K562 (cell line): Measurements from ENCODE around the gene TCF7. TPM values are rescaled to one million over a fixed set of nuclear protein-coding genes. Genes with fewer than 3 reads are reported as not detected.

ENCODE experiments used
- ATAC-seq: fragments of 200-7000 bp; cut with Tn5 transposase; 3 replicates; pipeline ENCODE4 v1.9.1; 2020; ENCODE audit warnings: moderate library complexity
- BruUV-seq: library from RNA; stranded (reverse); fragments of 400-500 nt; replicated peaks from 2 replicates; lab custom pipeline; 2021; lab: Mats Ljungman, UMichigan
- CTCF ChIA-PET: fragments of 300-600 bp; formaldehyde crosslinking; extraction: SDS; loops from one replicate; lab custom pipeline; 2021; ENCODE audit warnings: low intra/inter-chr PET ratio; lab: Yijun Ruan, JAX
- POLR2A ChIA-PET: fragments of 300-600, 350-650 bp; sonication (Branson Sonifier 250); formaldehyde crosslinking; extraction: SDS; loops from one replicate; lab custom pipeline; 2021; ENCODE audit warnings: antibody characterized with exemption, inconsistent platforms; lab: Yijun Ruan, JAX
- DNase-seq, 4 experiments: peaks; one replicate each; pipeline versions ENCODE4 v3.0.0 to v3.0.0-alpha.2; 2011 to 2018; ENCODE audit warnings: low spot score in 3 of 4, mixed read lengths in 3 of 4; ENCODE audit errors: extremely low read depth in 1 of 4
- FAIRE-seq: peaks from 2 replicates; lab custom pipeline; 2011; peaks lifted over from hg19 to GRCh38; lab: Jason Lieb, UNC
- H2AFZ ChIP-seq: 2 replicates; pipeline ENCODE4 v1.6.0; 2011; ENCODE audit warnings: low read depth, low read length, control low read depth, inconsistent platforms
- H3K27ac ChIP-seq: fragments of 200-600 bp; 3 replicates; pipeline ENCODE4 v1.8.0; 2011; ENCODE audit warnings: low read depth, mild to moderate bottlenecking, control low read depth, inconsistent platforms, low read length, moderate library complexity, mixed read lengths; ENCODE audit errors: extremely low read depth
- H3K27me3 ChIP-seq, 2 experiments: fragments of 300-600 bp in 1 of 2; 2 replicates in 1 of 2; 3 replicates in 1 of 2; pipeline versions ENCODE4 v1.6.0 to v1.8.0; 2011; ENCODE audit warnings: inconsistent platforms in 2 of 2, low read length in 2 of 2, mild to moderate bottlenecking in 1 of 2, mixed read lengths in 1 of 2, moderate library complexity in 1 of 2; ENCODE audit not compliant: control insufficient read depth in 2 of 2, insufficient read depth in 2 of 2
- H3K36me3 ChIP-seq: fragments of 300-600 bp; 3 replicates; pipeline ENCODE4 v1.8.0; 2011; ENCODE audit warnings: mild to moderate bottlenecking, low read length, inconsistent platforms; ENCODE audit not compliant: control insufficient read depth, insufficient read depth
- H3K4me1 ChIP-seq, 2 experiments: fragments of 200-600 bp in 1 of 2; replicated peaks in 1 of 2; 2 replicates in 1 of 2; 3 replicates in 1 of 2; pipeline versions ENCODE4 v1.5.1 to v1.8.0; 2011; ENCODE audit warnings: inconsistent platforms in 2 of 2, low read length in 2 of 2, mild to moderate bottlenecking in 1 of 2, mixed read lengths in 1 of 2, moderate library complexity in 1 of 2; ENCODE audit not compliant: control insufficient read depth in 2 of 2, insufficient read depth in 2 of 2
- H3K4me2 ChIP-seq: 2 replicates; pipeline ENCODE4 v1.6.1; 2011; ENCODE audit warnings: low read length, control low read depth, inconsistent platforms, mixed read lengths; ENCODE audit not compliant: insufficient read depth
- H3K4me3 ChIP-seq: fragments of 200-600 bp; sonication (generic), shearing (Covaris generic); 2 replicates; pipeline ENCODE4 v1.5.1; 2016; ENCODE audit warnings: control low read depth, inconsistent platforms
- H3K79me2 ChIP-seq: fragments of 200-600 bp; 3 replicates; pipeline ENCODE4 v1.8.0; 2011; ENCODE audit warnings: low read length, inconsistent platforms; ENCODE audit not compliant: control insufficient read depth, insufficient read depth
- H3K9ac ChIP-seq, 2 experiments: 2 replicates each; pipeline versions ENCODE4 v1.6.0 to v1.6.1; 2011; ENCODE audit warnings: low read depth in 2 of 2, low read length in 2 of 2, control low read depth in 1 of 2, inconsistent platforms in 1 of 2, mild to moderate bottlenecking in 1 of 2, mixed read lengths in 1 of 2; ENCODE audit not compliant: insufficient read depth in 1 of 2
- H3K9me1 ChIP-seq: one replicate; pipeline ENCODE4 v1.6.0; 2011; ENCODE audit warnings: inconsistent platforms, mild to moderate bottlenecking, low read length, moderate library complexity; ENCODE audit not compliant: control insufficient read depth, insufficient read depth
- H3K9me3 ChIP-seq: replicated peaks from 2 replicates; pipeline ENCODE4 v1.5.1; 2011; ENCODE audit warnings: low read depth, low read length, inconsistent platforms; ENCODE audit not compliant: control insufficient read depth, insufficient read depth
- H4K20me1 ChIP-seq: replicated peaks from 2 replicates; pipeline ENCODE4 v1.6.1; 2011; ENCODE audit warnings: low read length, inconsistent platforms, mixed read lengths; ENCODE audit not compliant: control insufficient read depth, insufficient read depth
- EP300 ChIP-seq: IDR thresholded peaks from 2 replicates; pipeline ENCODE4 v1.6.1; 2012; ENCODE audit warnings: low read length, improper control_type of control experiment
- KLF16 ChIP-seq: IDR thresholded peaks from 2 replicates; pipeline ENCODE4 v1.6.1; 2016; ENCODE audit warnings: antibody characterized with exemption
- PHF8 ChIP-seq: fragments of 200-600 bp; sonication (generic); IDR thresholded peaks from 2 replicates; pipeline ENCODE4 v1.6.1; 2012; ENCODE audit warnings: mixed run types, mild to moderate bottlenecking, inconsistent platforms, low read length, moderate library complexity, borderline replicate concordance
- RFX7 ChIP-seq: fragments of 250-450 bp; sonication (Bioruptor Pico); IDR thresholded peaks from 2 replicates; pipeline ENCODE4 v1.5.1; 2021; ENCODE audit warnings: mild to moderate bottlenecking
- SMAD4 ChIP-seq: fragments of 250-450 bp; sonication (Bioruptor Pico); conservative IDR thresholded peaks from 2 replicates; pipeline ENCODE4 v1.8.0; 2021; ENCODE audit warnings: inconsistent platforms, mild to moderate bottlenecking, moderate library complexity
- ZNF431 ChIP-seq: sonication (generic); formaldehyde crosslinking; IDR thresholded peaks from 2 replicates; pipeline ENCODE4 v1.8.0; 2022; ENCODE audit warnings: mild to moderate bottlenecking, missing genetic modification reagents
- ZNF79 ChIP-seq: fragments of 250-450 bp; sonication (Bioruptor Pico); IDR thresholded peaks from 2 replicates; pipeline ENCODE4 v1.4.0; 2020; ENCODE audit warnings: low read depth, mild to moderate bottlenecking, moderate library complexity
- WGBS: fragments of 100-300 bp; shearing (Covaris generic); methylation state at CpG from one replicate; pipeline ENCODE4 v1.1.6; 2016; ENCODE audit warnings: low coverage, mixed read lengths; ENCODE audit not compliant: insufficient coverage; ENCODE audit errors: missing lambda C conversion rate; 5-methylcytosine and 5-hydroxymethylcytosine counted together
- in situ Hi-C: fragments of 300-500 bp; cut with MboI; formaldehyde crosslinking; loops from 4 replicates; pipeline ENCODE4 v1.15.0; 2018; ENCODE audit warnings: inconsistent platforms, mixed read lengths
- intact Hi-C: fragments of 100-400 bp; cut with micrococcal nuclease; formaldehyde crosslinking; loops from 2 replicates; pipeline ENCODE4 v1.14.2; 2022
- polyA plus RNA-seq, 8 experiments: library from polyadenylated mRNA; depleted of rRNA in 4 of 8; stranded (reverse) in 5 of 8; unstranded in 3 of 8; fragments of >200 nt; fragmentation: Nextera tagmentation in 2 of 8; fragmentation: Illumina TruSeq in 1 of 8; extraction: Ambion mirVana in 2 of 8; extraction: Trizol in 1 of 8; gene quantifications; 2 replicates each; pipeline versions ENCODE4 v1.2.1 to v1.2.3, GENCODE V29; 2011 to 2014; ENCODE audit warnings: inconsistent platforms in 1 of 8, missing spikeins in 1 of 8
- total RNA-seq, 7 experiments: library from RNA; depleted of rRNA in 6 of 7; stranded (reverse); fragments of >200 nt in 6 of 7; fragmentation: Illumina TruSeq in 2 of 7; extraction: Trizol in 2 of 7; gene quantifications; 2 replicates each; pipeline versions ENCODE4 v1.2.1 to v1.2.3, GENCODE V29; 2011 to 2021; ENCODE audit warnings: low replicate concordance in 1 of 7
- TF ChIP-seq, protein P1 (sequence below): fragments of 250-450 bp; sonication (Bioruptor Pico); IDR thresholded peaks from 2 replicates; pipeline ENCODE4 v1.5.0; 2021
- TF ChIP-seq, protein P2 (sequence below), 2 experiments: IDR thresholded peaks; 2 replicates each; pipeline ENCODE4 v1.6.1; 2012; ENCODE audit warnings: improper control_type of control experiment in 2 of 2, low read depth in 2 of 2, low read length in 2 of 2, borderline replicate concordance in 1 of 2
- TF ChIP-seq, protein P3 (sequence below): sonication (generic); formaldehyde crosslinking; IDR thresholded peaks from 2 replicates; pipeline ENCODE4 v1.8.1; 2023; ENCODE audit warnings: missing genetic modification reagents, mild to moderate bottlenecking, borderline replicate concordance
- TF ChIP-seq, protein P4 (sequence below): IDR thresholded peaks from 2 replicates; pipeline ENCODE4 v1.6.1; 2014; ENCODE audit warnings: antibody characterized with exemption

The TCF7 gene
- total and polyA plus RNA-seq, 9 of the 15 experiments (the other 6 are each of a cell fraction or from before 2014, with no cell fraction given): 1.6 to 14.9 (median 4.2) TPM

DNA sequence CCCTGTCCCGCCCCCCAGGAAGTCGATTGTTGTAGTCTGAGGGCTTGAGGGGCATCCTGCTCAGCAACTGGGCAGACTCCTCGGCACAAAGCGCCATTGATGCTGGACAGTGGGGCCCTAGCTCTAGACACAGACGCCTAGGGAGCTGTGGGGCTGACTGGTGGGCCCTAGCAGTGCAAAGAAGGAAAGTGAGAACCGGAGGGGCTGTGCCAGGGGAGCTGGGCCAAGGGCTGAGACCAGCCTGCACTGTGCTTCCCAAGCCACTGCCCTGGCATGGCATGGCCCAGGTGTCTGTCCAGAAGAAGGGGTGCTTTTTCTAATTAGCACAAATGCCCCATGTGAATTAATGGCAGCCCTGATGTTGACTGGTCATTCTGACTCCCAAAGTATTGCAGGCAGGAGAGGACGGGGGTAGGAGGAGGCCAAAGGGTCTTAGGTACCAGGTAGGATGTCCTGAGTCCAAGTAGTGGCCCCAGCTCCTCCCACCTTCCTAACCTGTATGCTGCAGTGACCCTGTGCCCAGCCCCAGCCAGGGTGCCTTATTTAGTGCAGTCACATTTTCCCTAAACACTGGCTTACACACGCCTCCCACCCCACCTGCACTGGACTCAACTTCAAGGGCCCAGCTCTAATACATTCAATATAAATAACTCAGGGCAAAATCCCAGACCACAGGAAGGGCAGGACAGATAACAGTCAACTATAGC, 15.9 kb downstream of the TCF7 start:
- ChIA-PET CTCF (interaction anchor here (0.6 kb wide), 1 partner anchor 16 kb away, joined by 4 read pairs; no protein-coding TSS in a partner anchor), POLR2A (interaction anchor here (2.9 kb wide), 1 partner anchor 10 kb away, joined by 11 read pairs; no protein-coding TSS in a partner anchor)
- no peaks in the 10 kb centered on the region for H3K9me3 ChIP-seq
- BruUV-seq: no TSS peak
- H3K9me1 ChIP-seq: peaks cover 7% of the 10 kb centered on the region
- H3K4me2 ChIP-seq: no peak overlapping the region
- in situ Hi-C loops (no loop called here), intact Hi-C loops (no loop called here)
- H3K27ac ChIP-seq: no peak overlapping the region
- WGBS: 77% methylated on average over 8 of the region's 8 CpGs
- ATAC-seq (no peak), DNase-seq (no peak), FAIRE-seq (no peak)
- no peaks in the 10 kb centered on the region for H3K79me2 ChIP-seq
- H3K4me3 ChIP-seq: no peak overlapping the region
- no peak overlapping the region for H2AFZ ChIP-seq
- peaks cover 28% of the 10 kb centered on the region for H4K20me1 ChIP-seq
- H3K36me3 ChIP-seq: peaks cover 35% of the 10 kb centered on the region; the same call in 2 of the 3 replicates
- H3K27me3 ChIP-seq: no peaks in the 10 kb centered on the region
- 0 out of 4 replicates have a peak overlapping the region, but pooled peaks of 1 of the 2 experiments have one; percentile 4 for H3K9ac ChIP-seq
- peaks cover 0 to 21% of the 10 kb centered on the region in 2 experiments; a peak in 1 of 5 replicates for H3K4me1 ChIP-seq
- TF ChIP-seq, protein P1, sequence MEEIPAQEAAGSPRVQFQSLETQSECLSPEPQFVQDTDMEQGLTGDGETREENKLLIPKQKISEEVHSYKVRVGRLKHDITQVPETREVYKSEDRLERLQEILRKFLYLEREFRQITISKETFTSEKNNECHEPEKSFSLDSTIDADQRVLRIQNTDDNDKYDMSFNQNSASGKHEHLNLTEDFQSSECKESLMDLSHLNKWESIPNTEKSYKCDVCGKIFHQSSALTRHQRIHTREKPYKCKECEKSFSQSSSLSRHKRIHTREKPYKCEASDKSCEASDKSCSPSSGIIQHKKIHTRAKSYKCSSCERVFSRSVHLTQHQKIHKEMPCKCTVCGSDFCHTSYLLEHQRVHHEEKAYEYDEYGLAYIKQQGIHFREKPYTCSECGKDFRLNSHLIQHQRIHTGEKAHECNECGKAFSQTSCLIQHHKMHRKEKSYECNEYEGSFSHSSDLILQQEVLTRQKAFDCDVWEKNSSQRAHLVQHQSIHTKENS (CRISPR knock-in tag): no peak
- TF ChIP-seq SMAD4 (no peak), PHF8 (no peak), ZNF431 (CRISPR knock-in tag) (no peak), EP300 (no peak), RFX7 (CRISPR knock-in tag) (no peak), ZNF79 (CRISPR knock-in tag) (no peak), KLF16 (no peak)
- TF ChIP-seq, protein P2, sequence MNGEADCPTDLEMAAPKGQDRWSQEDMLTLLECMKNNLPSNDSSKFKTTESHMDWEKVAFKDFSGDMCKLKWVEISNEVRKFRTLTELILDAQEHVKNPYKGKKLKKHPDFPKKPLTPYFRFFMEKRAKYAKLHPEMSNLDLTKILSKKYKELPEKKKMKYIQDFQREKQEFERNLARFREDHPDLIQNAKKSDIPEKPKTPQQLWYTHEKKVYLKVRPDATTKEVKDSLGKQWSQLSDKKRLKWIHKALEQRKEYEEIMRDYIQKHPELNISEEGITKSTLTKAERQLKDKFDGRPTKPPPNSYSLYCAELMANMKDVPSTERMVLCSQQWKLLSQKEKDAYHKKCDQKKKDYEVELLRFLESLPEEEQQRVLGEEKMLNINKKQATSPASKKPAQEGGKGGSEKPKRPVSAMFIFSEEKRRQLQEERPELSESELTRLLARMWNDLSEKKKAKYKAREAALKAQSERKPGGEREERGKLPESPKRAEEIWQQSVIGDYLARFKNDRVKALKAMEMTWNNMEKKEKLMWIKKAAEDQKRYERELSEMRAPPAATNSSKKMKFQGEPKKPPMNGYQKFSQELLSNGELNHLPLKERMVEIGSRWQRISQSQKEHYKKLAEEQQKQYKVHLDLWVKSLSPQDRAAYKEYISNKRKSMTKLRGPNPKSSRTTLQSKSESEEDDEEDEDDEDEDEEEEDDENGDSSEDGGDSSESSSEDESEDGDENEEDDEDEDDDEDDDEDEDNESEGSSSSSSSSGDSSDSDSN (IDR thresholded peaks at IDR 0.05; ENCODE audit: borderline replicate concordance in 1 of 2, low read depth in 2 of 2, low read length in 2 of 2): no peak
- TF ChIP-seq, protein P3, sequence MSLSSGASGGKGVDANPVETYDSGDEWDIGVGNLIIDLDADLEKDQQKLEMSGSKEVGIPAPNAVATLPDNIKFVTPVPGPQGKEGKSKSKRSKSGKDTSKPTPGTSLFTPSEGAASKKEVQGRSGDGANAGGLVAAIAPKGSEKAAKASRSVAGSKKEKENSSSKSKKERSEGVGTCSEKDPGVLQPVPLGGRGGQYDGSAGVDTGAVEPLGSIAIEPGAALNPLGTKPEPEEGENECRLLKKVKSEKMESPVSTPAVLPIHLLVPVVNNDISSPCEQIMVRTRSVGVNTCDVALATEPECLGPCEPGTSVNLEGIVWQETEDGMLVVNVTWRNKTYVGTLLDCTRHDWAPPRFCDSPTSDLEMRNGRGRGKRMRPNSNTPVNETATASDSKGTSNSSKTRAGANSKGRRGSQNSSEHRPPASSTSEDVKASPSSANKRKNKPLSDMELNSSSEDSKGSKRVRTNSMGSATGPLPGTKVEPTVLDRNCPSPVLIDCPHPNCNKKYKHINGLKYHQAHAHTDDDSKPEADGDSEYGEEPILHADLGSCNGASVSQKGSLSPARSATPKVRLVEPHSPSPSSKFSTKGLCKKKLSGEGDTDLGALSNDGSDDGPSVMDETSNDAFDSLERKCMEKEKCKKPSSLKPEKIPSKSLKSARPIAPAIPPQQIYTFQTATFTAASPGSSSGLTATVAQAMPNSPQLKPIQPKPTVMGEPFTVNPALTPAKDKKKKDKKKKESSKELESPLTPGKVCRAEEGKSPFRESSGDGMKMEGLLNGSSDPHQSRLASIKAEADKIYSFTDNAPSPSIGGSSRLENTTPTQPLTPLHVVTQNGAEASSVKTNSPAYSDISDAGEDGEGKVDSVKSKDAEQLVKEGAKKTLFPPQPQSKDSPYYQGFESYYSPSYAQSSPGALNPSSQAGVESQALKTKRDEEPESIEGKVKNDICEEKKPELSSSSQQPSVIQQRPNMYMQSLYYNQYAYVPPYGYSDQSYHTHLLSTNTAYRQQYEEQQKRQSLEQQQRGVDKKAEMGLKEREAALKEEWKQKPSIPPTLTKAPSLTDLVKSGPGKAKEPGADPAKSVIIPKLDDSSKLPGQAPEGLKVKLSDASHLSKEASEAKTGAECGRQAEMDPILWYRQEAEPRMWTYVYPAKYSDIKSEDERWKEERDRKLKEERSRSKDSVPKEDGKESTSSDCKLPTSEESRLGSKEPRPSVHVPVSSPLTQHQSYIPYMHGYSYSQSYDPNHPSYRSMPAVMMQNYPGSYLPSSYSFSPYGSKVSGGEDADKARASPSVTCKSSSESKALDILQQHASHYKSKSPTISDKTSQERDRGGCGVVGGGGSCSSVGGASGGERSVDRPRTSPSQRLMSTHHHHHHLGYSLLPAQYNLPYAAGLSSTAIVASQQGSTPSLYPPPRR (CRISPR knock-in tag): no peak
- TF ChIP-seq, protein P4, sequence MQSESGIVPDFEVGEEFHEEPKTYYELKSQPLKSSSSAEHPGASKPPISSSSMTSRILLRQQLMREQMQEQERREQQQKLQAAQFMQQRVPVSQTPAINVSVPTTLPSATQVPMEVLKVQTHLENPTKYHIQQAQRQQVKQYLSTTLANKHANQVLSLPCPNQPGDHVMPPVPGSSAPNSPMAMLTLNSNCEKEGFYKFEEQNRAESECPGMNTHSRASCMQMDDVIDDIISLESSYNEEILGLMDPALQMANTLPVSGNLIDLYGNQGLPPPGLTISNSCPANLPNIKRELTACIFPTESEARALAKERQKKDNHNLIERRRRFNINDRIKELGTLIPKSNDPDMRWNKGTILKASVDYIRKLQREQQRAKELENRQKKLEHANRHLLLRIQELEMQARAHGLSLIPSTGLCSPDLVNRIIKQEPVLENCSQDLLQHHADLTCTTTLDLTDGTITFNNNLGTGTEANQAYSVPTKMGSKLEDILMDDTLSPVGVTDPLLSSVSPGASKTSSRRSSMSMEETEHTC: no peak
